Measurements from ENCODE around the gene WNT9A. TPM values are rescaled to one million over a fixed set of nuclear protein-coding genes. Genes with fewer than 3 reads are reported as not detected.
"Not testable (repeated sequence)": the region's sequence is repeated elsewhere in the genome, so short reads cannot be mapped to it uniquely, and the experiment has no call there.

The WNT9A gene
- total RNA-seq, 1 experiment from 2014 or later: 1.1 TPM

GRCh38 chr1:227871892-227872291 lies 75.8 kb downstream of the WNT9A start:
- not testable (repeated sequence) for H3K4me3 ChIP-seq

GRCh38 chr1:227870366-227870765 lies 77.4 kb downstream of the WNT9A start:
- Histone ChIP-seq H3K27me3 (no peaks in the 10 kb centered on the region), H3K36me3 (no peaks in the 10 kb centered on the region), H3K9me3 (replicated peaks) (no peaks in the 10 kb centered on the region; the same call in 1 of the 2 replicates), H3K4me1 (peaks cover 14% of the 10 kb centered on the region), H3K4me3 (no peak overlapping the region), H3K27ac (no peak overlapping the region)
- DNase-seq: no peak

More at GRCh38 chr1:227871892-227872291, 75.8 kb downstream of the WNT9A start:
- not testable (repeated sequence) for H3K9me3 ChIP-seq (replicated peaks); H3K27ac ChIP-seq; DNase-seq; H3K36me3 ChIP-seq; H3K27me3 ChIP-seq
- H3K4me1 ChIP-seq: peaks cover 14% of the 10 kb centered on the region

- DNase-seq: no peak
- Histone ChIP-seq H3K27me3 (no peaks in the 10 kb centered on the region), H3K4me1 (peaks cover 14% of the 10 kb centered on the region), H3K36me3 (no peaks in the 10 kb centered on the region), H3K27ac (peak overlapping the region; percentile 23; the same call in 1 of the 2 replicates), H3K9me3 (replicated peaks) (peaks cover 3% of the 10 kb centered on the region; the same call in 1 of the 2 replicates), H3K4me3 (no peak overlapping the region)
Measured at GRCh38 chr1:227869851-227870305, 77.9 kb downstream of the WNT9A start.

- H3K4me1 ChIP-seq: peaks cover 14% of the 10 kb centered on the region
- H3K27me3 ChIP-seq: no peaks in the 10 kb centered on the region
- H3K9me3 ChIP-seq (replicated peaks): peaks cover 3% of the 10 kb centered on the region; the same call in 1 of the 2 replicates
- no peaks in the 10 kb centered on the region for H3K36me3 ChIP-seq
- H3K27ac ChIP-seq: peak overlapping the region; percentile 23; the same call in 1 of the 2 replicates
- DNase-seq: no peak
- H3K4me3 ChIP-seq: no peak overlapping the region
Measured at GRCh38 chr1:227869279-227869842, 78.4 kb downstream of the WNT9A start.

Other genes starting within 250 kb of the WNT9A start
- gene JMJD4, start 212.6 kb downstream of the WNT9A start, total RNA-seq (2014; rRNA removed; shearing (Covaris generic)): 23.4 and 23.8 TPM in 2 replicates
- gene SNAP47, start 212.5 kb downstream of the WNT9A start, total RNA-seq (2014; rRNA removed; shearing (Covaris generic)): 37.8 and 40.0 TPM in 2 replicates
- gene PRSS38, start 132.3 kb downstream of the WNT9A start, total RNA-seq (2014; rRNA removed; shearing (Covaris generic)): not detected in 2 replicates
- gene WNT3A, start 59.1 kb upstream of the WNT9A start, total RNA-seq (2014; rRNA removed; shearing (Covaris generic)): not detected in 2 replicates
- 291 and 309 TPM in 2 replicates for gene ARF1, start 134.8 kb upstream of the WNT9A start, total RNA-seq (2014; rRNA removed; shearing (Covaris generic))
- gene C1orf35, start 155.4 kb upstream of the WNT9A start, total RNA-seq (2014; rRNA removed; shearing (Covaris generic)): 19.9 and 22.8 TPM in 2 replicates
- 48.5 and 64.6 TPM in 2 replicates for gene MRPL55, start 161.4 kb upstream of the WNT9A start, total RNA-seq (2014; rRNA removed; shearing (Covaris generic))
- gene GUK1, start 192.3 kb upstream of the WNT9A start, total RNA-seq (2014; rRNA removed; shearing (Covaris generic)): 114 and 137 TPM in 2 replicates
- gene GJC2, start 202.0 kb upstream of the WNT9A start, total RNA-seq (2014; rRNA removed; shearing (Covaris generic)): 0.43 and 0.59 TPM in 2 replicates
- 4.4 and 5.6 TPM in 2 replicates for gene IBA57, start 217.9 kb upstream of the WNT9A start, total RNA-seq (2014; rRNA removed; shearing (Covaris generic))

Measured in SJCRH30 (cell line).